ENCODE measurements around the gene RAP2C. TPM values are rescaled to one million over a fixed set of nuclear protein-coding genes. Genes with fewer than 3 reads are reported as not detected.
"Not testable (repeated sequence)": the region's sequence is repeated elsewhere in the genome, so short reads cannot be mapped to it uniquely, and the experiment has no call there.

The RAP2C gene
- total and polyA plus RNA-seq, 8 donors = 11.1 to 53.1 (median 18.7) TPM

GRCh38 chrX:132169554-132169953, 49.7 kb downstream of the RAP2C start:
- intact Hi-C loops (cut with DNase I; ENCODE audit: low total_unique reads) = no loop called here
- Histone ChIP-seq H3K27ac (no peak overlapping the region), H3K9me3 (peaks cover 0 to 14% (median 6%) of the 10 kb centered on the region in 4 donors), H3K4me3 (no peak overlapping the region), H3K4me1 (no peaks in the 10 kb centered on the region), H3K36me3 (no peaks in the 10 kb centered on the region), H3K27me3 (peaks cover 0 to 5% (median 0%) of the 10 kb centered on the region in 3 donors)
- no peak for TF ChIP-seq EP300 (IDR thresholded peaks at IDR 0.05)
- TF ChIP-seq CTCF (IDR thresholded peaks at IDR 0.05) = no peak
- TF ChIP-seq POLR2AphosphoS5 (IDR thresholded peaks at IDR 0.05) = no peak
- no peak for TF ChIP-seq POLR2A (IDR thresholded peaks at IDR 0.05)
- DNase-seq = no peak
- WGBS, 5 donors = 28 to 57% (median 45%) methylated on average over 3 of the region's 3 CpGs

- intact Hi-C loops (cut with DNase I; ENCODE audit: low total_unique reads) = no loop called here
- no peak for DNase-seq
- H3K4me3 ChIP-seq = no peak overlapping the region
Observed at GRCh38 chrX:132165651-132166050, 53.6 kb downstream of the RAP2C start.

GRCh38 chrX:132165005-132165404, 54.2 kb downstream of the RAP2C start:
- peaks cover 0 to 11% (median 0%) of the 10 kb centered on the region in 3 donors for H3K27me3 ChIP-seq

More at GRCh38 chrX:132165651-132166050, 53.6 kb downstream of the RAP2C start:
- no peaks in the 10 kb centered on the region for H3K4me1 ChIP-seq
- no peaks in the 10 kb centered on the region for H3K36me3 ChIP-seq
- peaks cover 0 to 31% (median 14%) of the 10 kb centered on the region in 4 donors for H3K9me3 ChIP-seq
- peaks cover 0 to 11% (median 0%) of the 10 kb centered on the region in 3 donors for H3K27me3 ChIP-seq
- H3K27ac ChIP-seq = no peak overlapping the region
- TF ChIP-seq POLR2AphosphoS5 (IDR thresholded peaks at IDR 0.05) (no peak), CTCF (IDR thresholded peaks at IDR 0.05) (no peak), EP300 (IDR thresholded peaks at IDR 0.05) (no peak), POLR2A (IDR thresholded peaks at IDR 0.05) (no peak)

GRCh38 chrX:132163094-132163493, 56.2 kb downstream of the RAP2C start:
- H3K4me1 ChIP-seq; H3K27ac ChIP-seq; intact Hi-C loops (cut with DNase I; ENCODE audit: low total_unique reads); DNase-seq; H3K36me3 ChIP-seq; H3K4me3 ChIP-seq: not testable (repeated sequence)
- WGBS, 5 donors = 79 to 100% (median 91%) methylated on average over 1 to 3 of the region's 3 CpGs
- Histone ChIP-seq H3K9me3 (peaks cover 0 to 36% (median 14%) of the 10 kb centered on the region in 4 donors), H3K27me3 (peaks cover 0 to 11% (median 0%) of the 10 kb centered on the region in 3 donors)

More at GRCh38 chrX:132165005-132165404, 54.2 kb downstream of the RAP2C start:
- Histone ChIP-seq H3K9me3 (peaks cover 0 to 35% (median 14%) of the 10 kb centered on the region in 4 donors), H3K36me3 (no peaks in the 10 kb centered on the region), H3K4me3 (no peak overlapping the region), H3K27ac (no peak overlapping the region), H3K4me1 (no peaks in the 10 kb centered on the region)
- DNase-seq = no peak
- intact Hi-C loops (cut with DNase I; ENCODE audit: low total_unique reads) = no loop called here
- no peak for TF ChIP-seq POLR2AphosphoS5 (IDR thresholded peaks at IDR 0.05)
- no peak for TF ChIP-seq POLR2A (IDR thresholded peaks at IDR 0.05)
- TF ChIP-seq CTCF (IDR thresholded peaks at IDR 0.05) = no peak
- TF ChIP-seq EP300 (IDR thresholded peaks at IDR 0.05) = no peak

- no peaks in the 10 kb centered on the region for H3K4me1 ChIP-seq
- no peaks in the 10 kb centered on the region for H3K36me3 ChIP-seq
- H3K27ac ChIP-seq = no peak overlapping the region
- WGBS, 5 donors = 41 to 77% (median 67%) methylated on average over 4 of the region's 4 CpGs
- no peaks in the 10 kb centered on the region for H3K27me3 ChIP-seq
- H3K4me3 ChIP-seq = no peak overlapping the region
- no peak for DNase-seq
- H3K9me3 ChIP-seq = peaks cover 0 to 6% (median 0%) of the 10 kb centered on the region in 4 donors
- intact Hi-C loops (cut with DNase I; ENCODE audit: low total_unique reads) = no loop called here
- TF ChIP-seq CTCF (IDR thresholded peaks at IDR 0.05) (no peak), POLR2AphosphoS5 (IDR thresholded peaks at IDR 0.05) (no peak), EP300 (IDR thresholded peaks at IDR 0.05) (no peak), POLR2A (IDR thresholded peaks at IDR 0.05) (no peak)
Observed at GRCh38 chrX:132153166-132153565, 66.1 kb downstream of the RAP2C start.

All from stomach (tissue), 9 donors.